NT2/D1 (cell line): ENCODE data around the gene TMEM132D.
A peak's percentile ranks its signal among the peaks of the same experiment; 100 is the strongest.

Experiments used
- DNase-seq: peaks from one replicate; pipeline ENCODE4 v3.0.0-alpha.2; 2011; ENCODE audit warnings: low read depth, low spot score
- H3K27me3 ChIP-seq: 2 replicates; pipeline ENCODE4 v1.6.0; 2011; ENCODE audit warnings: mild to moderate bottlenecking; ENCODE audit not compliant: insufficient read length, insufficient read depth
- H3K36me3 ChIP-seq: 2 replicates; pipeline ENCODE4 v1.6.1; 2011; ENCODE audit warnings: mild to moderate bottlenecking, low read length, mixed read lengths; ENCODE audit not compliant: insufficient read depth, insufficient read length
- H3K4me1 ChIP-seq: 2 replicates; pipeline ENCODE4 v1.5.1; 2011; ENCODE audit not compliant: insufficient read depth, insufficient read length
- H3K4me3 ChIP-seq: 2 replicates; pipeline ENCODE4 v1.5.1; 2011; ENCODE audit warnings: low read depth; ENCODE audit not compliant: insufficient read length
- H3K9ac ChIP-seq: 2 replicates; pipeline ENCODE4 v1.6.0; 2011; ENCODE audit warnings: low read depth; ENCODE audit not compliant: insufficient read length
- H3K9me3 ChIP-seq: 2 replicates; pipeline ENCODE4 v1.5.1; 2011; ENCODE audit warnings: mild to moderate bottlenecking, low read length; ENCODE audit not compliant: insufficient read depth
- SUZ12 ChIP-seq: IDR thresholded peaks from 2 replicates; pipeline ENCODE4 v1.6.1; 2011; ENCODE audit not compliant: insufficient read length, insufficient read depth; ENCODE audit errors: extremely low read depth
- YY1 ChIP-seq: IDR thresholded peaks from 2 replicates; pipeline ENCODE4 v1.6.1; 2011; ENCODE audit not compliant: insufficient read length, insufficient read depth
- ZNF274 ChIP-seq: IDR thresholded peaks from 2 replicates; pipeline ENCODE4 v1.6.1; 2011; ENCODE audit warnings: mild to moderate bottlenecking, low read depth, low read length

TMEM132D gene

GRCh38 chr12:129871991-129872972, 31.5 kb downstream of the TMEM132D start:
- H3K9me3 ChIP-seq: no peaks in the 10 kb centered on the region
- no peaks in the 10 kb centered on the region for H3K36me3 ChIP-seq
- H3K9ac ChIP-seq: no peak overlapping the region
- H3K27me3 ChIP-seq: peaks cover 10% of the 10 kb centered on the region
- peak; percentile 87 for DNase-seq
- H3K4me1 ChIP-seq: peaks cover 11% of the 10 kb centered on the region
- H3K4me3 ChIP-seq: no peak overlapping the region
- TF ChIP-seq ZNF274: no peak
- no peak for TF ChIP-seq YY1
- TF ChIP-seq SUZ12: no peak

DNA sequence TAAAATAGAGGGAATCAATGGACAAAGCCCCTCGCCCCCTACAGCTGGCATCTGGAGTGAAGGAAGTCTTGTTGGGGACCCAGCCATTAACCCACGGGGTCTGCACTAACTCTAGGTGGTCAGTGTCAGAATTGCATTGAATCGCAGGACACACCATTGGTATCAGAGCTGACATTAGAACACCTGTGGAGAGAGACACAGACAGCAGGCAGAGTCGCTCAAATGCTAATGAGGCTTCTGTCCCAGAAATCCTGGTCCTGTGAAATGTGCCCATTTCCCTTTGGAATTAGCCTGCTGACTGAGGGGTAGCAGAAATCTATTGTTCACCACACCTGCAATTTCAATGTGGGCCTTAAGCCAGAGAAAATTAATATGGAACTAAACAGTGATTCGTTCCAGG, 33.0 kb downstream of the TMEM132D start:
- no peak for TF ChIP-seq YY1
- TF ChIP-seq ZNF274: no peak
- TF ChIP-seq SUZ12: no peak
- H3K27me3 ChIP-seq: peaks cover 10% of the 10 kb centered on the region
- no peaks in the 10 kb centered on the region for H3K9me3 ChIP-seq
- peaks cover 11% of the 10 kb centered on the region for H3K4me1 ChIP-seq
- no peak overlapping the region for H3K4me3 ChIP-seq
- no peak for DNase-seq
- no peaks in the 10 kb centered on the region for H3K36me3 ChIP-seq
- no peak overlapping the region for H3K9ac ChIP-seq

GRCh38 chr12:129870136-129870535, 33.7 kb downstream of the TMEM132D start:
- TF ChIP-seq YY1 (no peak), SUZ12 (no peak), ZNF274 (no peak)
- no peaks in the 10 kb centered on the region for H3K9me3 ChIP-seq
- peaks cover 10% of the 10 kb centered on the region for H3K27me3 ChIP-seq
- no peaks in the 10 kb centered on the region for H3K36me3 ChIP-seq
- no peak for DNase-seq
- H3K4me1 ChIP-seq: peaks cover 11% of the 10 kb centered on the region
- H3K9ac ChIP-seq: no peak overlapping the region
- H3K4me3 ChIP-seq: no peak overlapping the region

DNA sequence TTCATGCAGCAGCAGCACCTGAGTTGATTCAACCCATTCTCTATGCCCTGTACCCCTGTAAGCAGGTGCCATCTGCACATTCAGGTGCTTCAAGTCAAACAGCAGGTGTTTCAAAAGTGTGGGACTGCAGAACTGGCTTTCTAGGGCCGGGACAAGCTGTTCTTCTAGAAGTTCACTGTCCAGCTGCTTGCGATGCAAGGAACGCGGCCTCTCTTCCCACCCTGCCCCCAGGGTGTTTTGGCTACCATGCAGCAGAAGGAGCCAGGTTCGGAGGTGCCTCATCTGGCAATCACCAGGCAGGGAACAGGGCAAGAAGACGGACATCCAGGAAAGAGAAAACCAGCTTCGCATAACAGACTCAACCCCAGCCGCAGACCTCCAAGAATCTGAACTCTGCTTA, 35.2 kb downstream of the TMEM132D start:
- Histone ChIP-seq H3K27me3 (peaks cover 10% of the 10 kb centered on the region), H3K4me3 (no peak overlapping the region), H3K9ac (no peak overlapping the region), H3K9me3 (no peaks in the 10 kb centered on the region; the same call in 1 of the 2 replicates), H3K4me1 (peaks cover 11% of the 10 kb centered on the region), H3K36me3 (no peaks in the 10 kb centered on the region)
- DNase-seq: no peak
- TF ChIP-seq YY1 (no peak), SUZ12 (no peak), ZNF274 (no peak)

DNA sequence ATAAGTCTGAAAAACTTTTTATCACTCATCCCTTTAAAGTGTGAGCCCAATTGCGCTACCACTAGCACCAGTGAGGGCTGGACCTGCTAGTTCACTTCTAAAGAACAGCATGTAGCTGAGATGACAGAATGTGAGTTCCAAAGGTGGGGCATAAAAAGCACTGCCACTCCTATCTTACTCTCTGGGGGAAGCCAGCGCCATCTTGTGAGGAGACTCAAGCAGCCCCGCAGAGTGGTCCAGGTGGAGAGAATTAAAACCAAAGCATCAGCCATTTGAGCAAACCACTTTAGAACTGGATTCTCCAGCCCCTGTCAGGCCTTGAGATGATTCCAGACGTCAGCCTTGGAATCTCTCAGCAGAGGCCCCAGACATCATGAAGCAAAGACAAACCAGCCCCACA, 39.9 kb downstream of the TMEM132D start:
- Histone ChIP-seq H3K9ac (no peak overlapping the region), H3K36me3 (no peaks in the 10 kb centered on the region), H3K27me3 (peaks cover 8% of the 10 kb centered on the region), H3K4me3 (no peak overlapping the region), H3K4me1 (peaks cover 3% of the 10 kb centered on the region), H3K9me3 (no peaks in the 10 kb centered on the region; the same call in 1 of the 2 replicates)
- TF ChIP-seq ZNF274: no peak
- TF ChIP-seq YY1: no peak
- no peak for TF ChIP-seq SUZ12
- DNase-seq: no peak

GRCh38 chr12:129862561-129863175, 41.2 kb downstream of the TMEM132D start:
- TF ChIP-seq SUZ12 (no peak), ZNF274 (no peak), YY1 (no peak)
- H3K36me3 ChIP-seq: no peaks in the 10 kb centered on the region

GRCh38 chr12:129861951-129862350, 41.9 kb downstream of the TMEM132D start:
- Histone ChIP-seq H3K4me3 (no peak overlapping the region), H3K9ac (no peak overlapping the region), H3K27me3 (no peaks in the 10 kb centered on the region), H3K36me3 (no peaks in the 10 kb centered on the region), H3K9me3 (no peaks in the 10 kb centered on the region; the same call in 1 of the 2 replicates), H3K4me1 (no peaks in the 10 kb centered on the region)
- no peak for TF ChIP-seq ZNF274
- no peak for TF ChIP-seq SUZ12
- no peak for TF ChIP-seq YY1
- no peak for DNase-seq

More at GRCh38 chr12:129862561-129863175, 41.2 kb downstream of the TMEM132D start:
- Histone ChIP-seq H3K27me3 (no peaks in the 10 kb centered on the region), H3K4me3 (no peak overlapping the region), H3K9ac (no peak overlapping the region), H3K9me3 (no peaks in the 10 kb centered on the region; the same call in 1 of the 2 replicates), H3K4me1 (no peaks in the 10 kb centered on the region)
- DNase-seq: no peak
